GM19193 (cell line): ENCODE data around the gene TSFM.

ENCODE experiments used
- POLR2A ChIP-seq: IDR thresholded peaks from 4 replicates; pipeline ENCODE4 v1.6.1; 2011; ENCODE audit not compliant: insufficient read depth, insufficient read length; ENCODE audit errors: extremely low read depth

TSFM gene

GRCh38 chr12:57741844-57742738, 40.5 kb upstream of the TSFM start:
- TF ChIP-seq POLR2A = peak; percentile 54

GRCh38 chr12:57743769-57744168, 38.8 kb upstream of the TSFM start:
- TF ChIP-seq POLR2A = no peak

- TF ChIP-seq POLR2A = no peak
Measured at GRCh38 chr12:57744194-57744776, 38.3 kb upstream of the TSFM start.

GRCh38 chr12:57744777-57745484, 37.7 kb upstream of the TSFM start, which contains the start of gene TSPAN31:
Gene TSPAN31 (plus strand): TSS chr12:57745039. CDS start chr12:57745155, 116 bp downstream.
- peak; percentile 81 for TF ChIP-seq POLR2A

GRCh38 chr12:57745485-57745881, 37.1 kb upstream of the TSFM start:
- TF ChIP-seq POLR2A = no peak

GRCh38 chr12:57746025-57746424, 36.6 kb upstream of the TSFM start:
- TF ChIP-seq POLR2A = no peak

GRCh38 chr12:57749061-57749460, 33.5 kb upstream of the TSFM start:
- TF ChIP-seq POLR2A = no peak

GRCh38 chr12:57750561-57751431, 31.8 kb upstream of the TSFM start:
- TF ChIP-seq POLR2A = no peak

- TF ChIP-seq POLR2A = no peak
Measured at GRCh38 chr12:57751432-57751787, 31.2 kb upstream of the TSFM start.

- peak; percentile 86 for TF ChIP-seq POLR2A
Measured at GRCh38 chr12:57751788-57752667, 30.6 kb upstream of the TSFM start, which contains the start of gene CDK4. Gene CDK4 (minus strand): TSS chr12:57752310. CDS start chr12:57751717, 593 bp downstream.

- no peak for TF ChIP-seq POLR2A
Measured at GRCh38 chr12:57752668-57753000, 30.0 kb upstream of the TSFM start.

GRCh38 chr12:57753756-57754337, 28.7 kb upstream of the TSFM start:
- TF ChIP-seq POLR2A = no peak
